MG63 (cell line): ENCODE data around the gene UBAC1. TPM values are rescaled to one million over a fixed set of nuclear protein-coding genes. Genes with fewer than 3 reads are reported as not detected.
A peak's percentile ranks its signal among the peaks of the same experiment; 100 is the strongest.
"Not testable (repeated sequence)": the region's sequence is repeated elsewhere in the genome, so short reads cannot be mapped to it uniquely, and the experiment has no call there.

Source experiments
- DNase-seq: peaks from one replicate; pipeline ENCODE4 v3.0.0-alpha.2; 2020
- H3K27me3 ChIP-seq: fragments of 250-450 bp; sonication (Bioruptor Pico); 2 replicates; pipeline ENCODE4 v1.5.1; 2020; ENCODE audit warnings: mild to moderate bottlenecking, moderate library complexity
- H3K36me3 ChIP-seq: fragments of 250-450 bp; sonication (Bioruptor Pico); 2 replicates; pipeline ENCODE4 v1.5.1; 2020; ENCODE audit warnings: mild to moderate bottlenecking, moderate library complexity
- H3K4me3 ChIP-seq: fragments of 250-450 bp; sonication (Bioruptor Pico); 2 replicates; pipeline ENCODE4 v1.5.1; 2020; ENCODE audit warnings: mild to moderate bottlenecking, moderate library complexity
- H3K9me3 ChIP-seq: fragments of 250-450 bp; sonication (Bioruptor Pico); 2 replicates; pipeline ENCODE4 v1.5.1; 2020; ENCODE audit warnings: mild to moderate bottlenecking, moderate library complexity
- total RNA-seq: library from RNA; depleted of rRNA; stranded (reverse); fragments of >200 nt; shearing (Covaris generic); gene quantifications from 2 replicates; pipeline ENCODE4 v1.2.3, GENCODE V29; 2014; ENCODE audit warnings: low replicate concordance

The UBAC1 gene
- total RNA-seq, 1 experiment from 2014 or later = 81.3 TPM

DNA sequence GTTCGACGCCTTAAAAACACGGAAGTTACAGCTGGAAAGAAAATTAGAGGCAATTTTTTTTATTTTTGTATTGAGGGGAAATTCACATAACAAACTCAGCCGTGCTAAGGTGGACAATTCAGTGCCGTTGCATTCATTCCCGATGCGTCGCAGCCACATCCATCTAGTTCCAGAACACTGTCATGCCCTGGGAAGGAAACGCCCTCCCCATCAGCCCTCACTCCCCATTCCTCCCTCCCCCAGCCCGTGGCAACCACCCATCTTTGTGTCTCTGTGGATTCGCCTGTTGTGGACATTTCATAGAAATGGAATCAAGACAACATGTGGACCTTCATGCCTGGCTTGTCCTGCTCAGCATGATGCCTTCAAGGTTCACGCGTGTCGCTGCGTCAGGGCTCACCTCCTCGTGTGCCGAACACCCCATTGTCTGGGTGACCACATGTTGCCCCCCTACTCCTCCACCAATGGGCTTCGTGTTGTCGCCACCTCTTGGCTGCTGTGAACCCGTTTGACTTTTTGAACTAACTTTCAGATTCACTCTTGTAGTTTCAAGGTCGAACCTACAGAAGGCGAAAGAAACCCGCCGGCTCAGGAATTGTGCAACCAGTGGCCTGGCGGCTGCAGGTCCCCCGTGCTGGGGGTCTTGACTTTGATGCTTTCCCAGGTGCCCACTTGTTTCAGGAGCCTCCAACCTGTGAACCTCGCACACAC lies 36.4 kb downstream of the UBAC1 start:
- H3K27me3 ChIP-seq = no peaks in the 10 kb centered on the region

GRCh38 chr9:135923508-135923907 lies 37.7 kb downstream of the UBAC1 start:
- no peaks in the 10 kb centered on the region for H3K36me3 ChIP-seq
- no peak overlapping the region for H3K4me3 ChIP-seq
- H3K9me3 ChIP-seq = peaks cover 6% of the 10 kb centered on the region; the same call in 1 of the 2 replicates

More for the DNA sequence above, 36.4 kb downstream of the UBAC1 start:
- Histone ChIP-seq H3K36me3 (no peaks in the 10 kb centered on the region), H3K9me3 (no peaks in the 10 kb centered on the region), H3K4me3 (no peak overlapping the region)
- no peak for DNase-seq

DNA sequence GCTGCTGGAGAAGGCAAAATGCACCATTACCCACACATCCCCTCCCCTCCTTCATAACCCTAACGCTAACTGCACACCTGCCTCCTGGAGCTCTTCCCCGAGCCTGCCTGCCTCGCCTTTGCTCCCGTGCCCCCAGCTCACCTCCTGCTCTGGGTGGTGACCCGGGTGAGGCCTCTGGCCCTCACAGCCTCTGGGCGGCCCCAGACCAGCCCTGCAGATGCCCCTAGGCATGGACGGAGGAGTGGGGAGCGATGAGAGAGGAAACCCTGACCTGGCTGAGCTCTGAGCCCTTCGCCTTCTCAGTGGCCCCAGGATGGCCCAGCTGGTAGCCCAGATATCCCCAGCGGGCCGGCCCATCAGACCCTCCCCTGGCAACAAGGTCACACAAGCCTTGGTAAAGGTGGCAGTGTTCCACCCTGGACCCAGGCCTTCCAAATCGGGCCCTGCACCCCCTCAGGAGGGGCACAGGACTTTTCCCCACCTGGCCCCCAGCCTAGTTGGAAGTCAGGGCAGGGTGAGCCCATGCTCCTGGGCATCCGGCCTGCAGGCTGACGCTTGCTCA lies 39.3 kb downstream of the UBAC1 start:
- Histone ChIP-seq H3K27me3 (no peaks in the 10 kb centered on the region), H3K9me3 (peaks cover 10% of the 10 kb centered on the region; the same call in 1 of the 2 replicates), H3K36me3 (peaks cover under 1% of the 10 kb centered on the region; the same call in 1 of the 2 replicates), H3K4me3 (no peak overlapping the region)
- DNase-seq = no peak

More at GRCh38 chr9:135923508-135923907, 37.7 kb downstream of the UBAC1 start:
- no peak for DNase-seq
- H3K27me3 ChIP-seq = no peaks in the 10 kb centered on the region

DNA sequence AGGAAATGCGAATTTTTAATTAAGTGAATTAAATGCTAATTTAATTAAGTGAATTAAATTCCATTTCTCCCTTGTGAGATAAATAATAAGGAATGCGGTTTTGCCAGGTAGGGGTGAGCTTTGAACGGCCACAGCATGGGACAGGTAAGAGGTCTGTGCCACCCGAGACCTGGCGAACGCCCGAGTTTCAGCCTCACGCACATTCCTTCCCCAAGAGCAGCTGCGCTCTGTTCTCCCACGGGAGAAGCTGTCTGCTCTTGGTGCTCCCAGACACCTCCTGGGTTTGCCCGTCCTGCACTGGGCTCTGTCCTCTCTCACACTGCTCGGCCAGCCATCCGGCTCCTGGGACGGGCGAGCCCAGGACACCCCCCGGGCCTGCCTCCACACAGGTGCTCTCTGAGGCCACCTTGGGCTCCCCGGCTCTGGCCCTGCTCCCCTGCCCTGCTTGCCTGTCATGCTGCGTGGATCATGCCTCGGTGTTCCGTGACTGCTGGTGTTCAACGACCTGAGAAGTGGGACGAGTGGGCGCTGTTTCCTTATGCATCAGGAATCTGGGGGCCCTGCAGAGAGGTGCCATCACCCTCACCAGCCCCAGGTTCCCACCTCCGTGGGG lies 40.1 kb downstream of the UBAC1 start:
- H3K27me3 ChIP-seq = no peaks in the 10 kb centered on the region
- no peak overlapping the region for H3K4me3 ChIP-seq
- no peak for DNase-seq
- H3K9me3 ChIP-seq = peaks cover 16% of the 10 kb centered on the region; the same call in 1 of the 2 replicates
- H3K36me3 ChIP-seq = peaks cover 6% of the 10 kb centered on the region

DNA sequence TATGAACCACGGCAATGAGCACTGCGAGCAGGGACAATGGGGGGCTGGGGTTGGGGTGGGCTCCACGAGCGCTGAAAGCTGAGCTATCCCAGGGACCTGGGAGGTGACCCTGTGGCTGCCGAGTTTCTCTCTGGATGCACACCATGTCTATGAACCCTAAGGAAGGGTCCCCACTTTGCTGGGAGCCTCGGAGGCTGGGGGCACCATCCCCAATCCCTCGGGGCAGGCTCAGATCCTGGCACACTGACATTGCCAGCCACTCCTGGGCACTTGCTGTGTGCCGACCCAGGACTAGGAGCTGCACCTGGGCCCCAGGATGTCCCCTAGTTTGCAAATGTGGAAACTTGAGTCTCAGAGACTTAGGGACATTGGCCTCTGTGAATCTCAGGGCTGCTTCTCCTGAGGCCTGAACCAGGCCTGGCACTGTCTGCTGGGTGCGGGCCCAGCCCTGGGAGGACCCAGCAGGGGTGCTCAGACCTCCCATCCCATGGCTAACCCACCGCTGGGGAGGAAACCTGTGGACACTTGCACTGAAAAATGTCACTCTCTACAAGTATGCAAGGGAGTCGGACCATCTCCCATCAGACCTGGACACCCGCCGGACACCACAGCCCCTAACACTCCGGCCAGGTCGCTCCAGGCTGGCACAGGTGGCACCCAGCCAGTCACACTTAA lies 40.8 kb downstream of the UBAC1 start:
- no peaks in the 10 kb centered on the region for H3K27me3 ChIP-seq
- H3K36me3 ChIP-seq = peaks cover 13% of the 10 kb centered on the region
- no peak for DNase-seq
- H3K9me3 ChIP-seq = peaks cover 22% of the 10 kb centered on the region
- H3K4me3 ChIP-seq = no peak overlapping the region

- Histone ChIP-seq H3K27me3 (no peaks in the 10 kb centered on the region), H3K9me3 (peaks cover 32% of the 10 kb centered on the region)
- DNase-seq = no peak
These were observed 41.8 kb downstream of the UBAC1 start for GRCh38 chr9:135919318-135919890.

DNA sequence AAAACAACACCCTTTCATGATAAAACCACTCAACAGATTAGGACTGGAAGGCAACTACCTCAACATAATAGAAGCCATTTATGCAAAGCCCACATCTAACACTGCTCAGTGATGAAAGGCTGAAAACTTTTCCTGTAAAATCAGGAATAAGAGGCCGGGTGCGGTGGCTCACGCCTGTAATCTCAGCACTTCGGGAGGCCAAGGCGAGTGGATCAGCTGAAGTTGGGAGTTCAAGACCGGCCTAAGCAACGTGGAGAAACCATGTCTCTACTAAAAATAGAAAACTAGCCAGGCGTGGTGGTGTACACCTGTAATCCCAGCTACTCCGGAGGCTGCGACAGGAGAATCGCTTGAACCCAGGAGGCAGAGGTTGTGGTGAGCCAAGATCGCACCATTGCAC lies 44.9 kb downstream of the UBAC1 start:
- Histone ChIP-seq H3K9me3 (peaks cover 38% of the 10 kb centered on the region), H3K36me3 (peaks cover 52% of the 10 kb centered on the region)
- DNase-seq, H3K27me3 ChIP-seq, H3K4me3 ChIP-seq: not testable (repeated sequence)

More at GRCh38 chr9:135919318-135919890, 41.8 kb downstream of the UBAC1 start:
- Histone ChIP-seq H3K36me3 (peaks cover 23% of the 10 kb centered on the region), H3K4me3 (no peak overlapping the region)

DNA sequence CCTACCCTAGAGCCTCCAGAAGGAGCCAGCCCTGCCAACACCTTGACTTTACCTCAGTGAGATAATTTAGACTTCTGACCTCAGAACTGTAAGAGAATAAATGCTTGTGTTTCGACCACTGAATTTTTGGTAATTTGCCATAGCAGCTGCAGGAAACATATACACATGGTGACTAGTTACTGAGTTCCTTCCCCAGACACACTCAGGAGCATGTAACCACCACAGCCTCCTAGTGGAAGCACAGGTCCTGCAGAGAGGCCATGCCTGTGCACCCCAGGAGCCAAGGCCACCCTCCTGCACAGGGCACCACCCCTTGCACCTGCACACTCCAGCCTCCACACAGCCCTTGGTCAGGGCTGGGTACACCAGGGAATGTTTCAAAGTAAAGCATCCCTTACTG lies 46.3 kb downstream of the UBAC1 start:
- peaks cover 64% of the 10 kb centered on the region for H3K36me3 ChIP-seq
- peaks cover 44% of the 10 kb centered on the region for H3K9me3 ChIP-seq
- H3K27me3 ChIP-seq = no peaks in the 10 kb centered on the region
- no peak for DNase-seq
- H3K4me3 ChIP-seq = no peak overlapping the region

GRCh38 chr9:135911233-135911632 lies 49.9 kb downstream of the UBAC1 start:
- H3K4me3 ChIP-seq, DNase-seq, H3K27me3 ChIP-seq: not testable (repeated sequence)
- Histone ChIP-seq H3K9me3 (peaks cover 38% of the 10 kb centered on the region), H3K36me3 (peaks cover 74% of the 10 kb centered on the region)

- H3K27me3 ChIP-seq = no peaks in the 10 kb centered on the region
- peaks cover 34% of the 10 kb centered on the region for H3K9me3 ChIP-seq
- no peak for DNase-seq
- H3K36me3 ChIP-seq = peaks cover 70% of the 10 kb centered on the region
- no peak overlapping the region for H3K4me3 ChIP-seq
These were observed 50.4 kb downstream of the UBAC1 start for GRCh38 chr9:135910757-135911156.

DNA sequence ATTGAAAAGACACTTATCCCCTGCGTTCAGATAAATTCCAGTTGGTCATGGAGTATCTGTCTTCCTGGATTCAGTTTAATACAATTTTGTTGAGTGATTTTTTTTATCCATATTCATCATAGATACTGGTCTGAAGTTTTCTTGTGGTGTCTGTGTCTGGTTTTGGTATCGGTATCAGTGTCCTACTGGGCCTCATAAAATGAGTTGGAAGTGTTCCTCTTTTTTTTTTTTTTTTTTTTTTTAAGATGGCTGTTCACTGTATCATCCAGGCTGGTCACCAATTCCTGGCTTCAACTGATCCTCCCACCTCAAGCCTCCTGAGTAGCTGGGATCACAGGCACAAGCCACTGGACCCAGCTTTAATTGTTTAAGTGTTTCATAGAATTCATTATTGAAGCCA lies 51.0 kb downstream of the UBAC1 start:
- DNase-seq = no peak
- Histone ChIP-seq H3K27me3 (no peaks in the 10 kb centered on the region), H3K36me3 (peaks cover 66% of the 10 kb centered on the region), H3K9me3 (peaks cover 28% of the 10 kb centered on the region), H3K4me3 (no peak overlapping the region)

- no peaks in the 10 kb centered on the region for H3K27me3 ChIP-seq
- no peak for DNase-seq
- H3K36me3 ChIP-seq = peaks cover 58% of the 10 kb centered on the region
- H3K9me3 ChIP-seq = peaks cover 20% of the 10 kb centered on the region
- H3K4me3 ChIP-seq = no peak overlapping the region
These were observed 51.8 kb downstream of the UBAC1 start for GRCh38 chr9:135909371-135909770.

DNA sequence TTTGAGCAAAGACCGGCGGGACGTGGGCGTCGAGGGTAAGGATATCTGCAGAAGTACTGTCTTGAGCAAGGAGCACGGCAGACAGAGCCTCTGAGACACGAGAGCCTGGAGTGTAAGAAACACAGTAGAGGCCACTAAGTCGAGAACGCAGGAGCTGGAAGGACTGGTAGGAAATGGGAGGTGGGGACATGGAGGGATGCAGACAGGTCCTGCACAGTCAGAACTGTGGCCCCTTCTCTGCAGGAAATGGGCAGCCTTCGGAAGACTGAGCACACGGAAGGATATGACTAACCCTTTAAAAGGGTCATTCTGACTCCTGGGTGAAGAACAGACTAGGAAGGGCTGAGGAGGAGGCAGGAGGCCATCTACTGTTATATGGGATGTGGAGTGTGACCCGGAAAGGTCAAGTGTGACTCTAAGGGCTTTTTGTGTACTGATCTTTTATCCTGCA lies 52.4 kb downstream of the UBAC1 start:
- Histone ChIP-seq H3K27me3 (no peaks in the 10 kb centered on the region), H3K9me3 (peaks cover 18% of the 10 kb centered on the region), H3K4me3 (peak overlapping the region; percentile 70), H3K36me3 (peaks cover 54% of the 10 kb centered on the region)
- no peak for DNase-seq

DNA sequence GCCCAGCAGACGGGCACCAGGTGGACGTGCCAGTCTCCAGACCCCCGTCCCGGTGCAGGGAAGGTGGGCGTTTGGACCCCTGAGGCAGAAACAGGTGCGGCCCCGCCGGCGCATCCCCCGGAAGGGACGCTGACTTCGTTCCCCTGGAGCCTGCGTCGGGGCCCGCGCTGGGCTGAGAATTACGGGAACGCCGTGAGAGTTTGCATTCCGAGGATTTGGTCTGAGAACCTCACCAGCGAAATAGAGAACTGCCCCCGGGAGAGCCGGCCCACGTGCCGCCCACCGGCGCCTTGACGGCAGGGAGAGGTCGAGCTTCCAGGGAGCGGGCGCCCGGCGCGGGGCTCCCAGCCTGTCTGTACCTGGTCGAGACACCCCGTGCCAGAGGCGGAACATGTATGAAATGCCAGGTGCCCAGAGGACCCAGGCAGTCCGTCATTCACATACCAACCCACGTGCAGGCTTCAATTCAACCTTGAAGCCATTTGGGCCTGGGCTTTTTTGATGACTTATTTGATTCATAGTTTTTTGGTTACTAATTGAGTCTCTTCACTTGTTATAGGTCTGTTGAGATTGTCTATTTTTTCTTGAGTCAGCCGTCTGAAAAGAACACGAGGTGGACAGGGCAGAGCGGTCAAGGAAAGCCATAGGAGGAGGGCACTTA lies 53.0 kb downstream of the UBAC1 start:
- Histone ChIP-seq H3K27me3 (no peaks in the 10 kb centered on the region), H3K4me3 (peak overlapping the region; percentile 70), H3K36me3 (peaks cover 48% of the 10 kb centered on the region), H3K9me3 (peaks cover 15% of the 10 kb centered on the region)
- DNase-seq = no peak

DNA sequence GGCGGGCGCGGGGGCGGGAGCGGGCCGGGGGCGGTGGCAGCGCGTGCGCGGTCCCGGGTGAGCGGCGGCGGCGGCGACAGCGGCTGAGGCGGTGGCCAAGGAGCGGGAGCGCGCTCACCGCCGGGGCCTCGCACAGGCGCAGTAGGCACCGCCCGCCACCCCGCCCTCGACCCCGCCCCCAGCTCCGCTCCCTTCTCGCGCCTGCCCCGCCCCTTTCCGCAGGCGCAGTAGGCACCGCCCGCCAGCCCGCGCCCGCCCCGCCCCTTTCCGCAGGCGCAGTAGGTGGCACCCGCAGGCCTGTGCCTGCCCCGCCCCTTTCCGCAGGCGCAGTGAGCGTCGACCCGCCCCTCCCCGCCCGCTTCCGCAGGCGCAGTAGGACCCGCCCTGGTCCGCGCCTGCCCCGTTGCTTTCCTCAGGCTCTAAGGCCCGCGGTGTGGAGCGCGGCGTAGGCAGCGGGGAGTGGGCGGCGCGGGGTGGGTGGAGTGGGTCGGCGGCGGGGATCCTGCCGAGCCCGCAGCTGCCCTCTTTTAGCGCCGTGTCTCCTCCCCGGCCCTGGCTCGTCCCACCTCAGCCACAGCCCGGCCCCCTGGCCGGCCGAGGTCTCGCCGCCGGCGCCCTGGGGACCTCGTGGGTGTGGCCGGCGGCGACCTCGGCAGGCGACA lies 53.6 kb downstream of the UBAC1 start, which contains the start of gene CAMSAP1:
Gene CAMSAP1 (minus strand): TSS at position 116 of the 662 bp plus-strand sequence. CDS start 387 bp downstream, outside the sequence.
- peaks cover 15% of the 10 kb centered on the region for H3K9me3 ChIP-seq
- no peaks in the 10 kb centered on the region for H3K27me3 ChIP-seq
- peaks cover 42% of the 10 kb centered on the region for H3K36me3 ChIP-seq
- peak within 1 kb of the TSS; percentile 70 for H3K4me3 ChIP-seq
- peak; percentile 88 for DNase-seq

DNA sequence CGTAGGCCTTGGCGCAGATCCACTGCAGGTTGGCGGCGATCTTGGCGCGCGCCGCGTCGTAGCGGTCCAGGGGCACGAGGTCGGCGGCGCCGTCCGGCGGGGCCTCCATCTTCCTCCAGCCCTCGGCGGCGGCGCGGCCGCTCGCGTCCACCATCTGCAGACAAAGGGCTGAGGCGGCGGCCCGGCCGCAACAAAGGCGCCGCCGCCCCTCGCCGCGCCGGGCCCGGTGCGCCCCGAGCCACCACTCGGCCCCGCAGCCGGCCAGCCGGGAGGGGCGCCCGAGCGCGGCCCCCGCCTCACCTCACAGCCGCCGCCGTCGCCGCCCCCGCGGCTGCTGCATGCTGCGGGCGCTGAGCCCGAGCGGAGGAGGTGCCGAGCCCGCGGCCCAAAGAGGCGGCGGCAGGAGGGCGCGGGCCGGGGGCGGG lies 54.2 kb downstream of the UBAC1 start:
- Histone ChIP-seq H3K36me3 (peaks cover 38% of the 10 kb centered on the region), H3K4me3 (peak overlapping the region; percentile 60), H3K9me3 (peaks cover 15% of the 10 kb centered on the region), H3K27me3 (no peaks in the 10 kb centered on the region)
- DNase-seq = no peak
